GM19043 (cell line): Measurements from ENCODE around the gene PCDHB8.
"Not testable (repeated sequence)": the region's sequence is repeated elsewhere in the genome, so short reads cannot be mapped to it uniquely, and the experiment has no call there.

Experiments
- ATAC-seq: cut with Tn5 transposase; IDR thresholded peaks from one replicate; pipeline ENCODE4 v1.9.1; 2021; ENCODE audit warnings: low read depth; ENCODE audit not compliant: unreplicated experiment

Gene PCDHB8

GRCh38 chr5:141224844-141225243 is 47.3 kb downstream of the PCDHB8 start:
- ATAC-seq = not testable (repeated sequence)

DNA sequence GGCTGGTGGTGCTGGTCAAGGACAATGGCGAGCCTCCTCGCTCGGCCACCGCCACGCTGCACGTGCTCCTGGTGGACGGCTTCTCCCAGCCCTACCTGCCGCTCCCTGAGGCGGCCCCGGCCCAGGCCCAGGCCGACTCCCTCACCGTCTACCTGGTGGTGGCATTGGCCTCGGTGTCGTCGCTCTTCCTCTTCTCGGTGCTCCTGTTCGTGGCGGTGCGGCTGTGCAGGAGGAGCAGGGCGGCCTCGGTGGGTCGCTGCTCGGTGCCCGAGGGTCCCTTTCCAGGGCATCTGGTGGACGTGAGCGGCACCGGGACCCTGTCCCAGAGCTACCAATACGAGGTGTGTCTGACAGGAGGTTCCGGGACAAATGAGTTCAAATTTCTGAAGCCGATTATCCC is 47.8 kb downstream of the PCDHB8 start:
- not testable (repeated sequence) for ATAC-seq
